AG09309 (cell line): Measurements from ENCODE around the gene UPF3B.

Experiments used
- DNase-seq: peaks from one replicate; pipeline ENCODE4 v3.0.0-alpha.2; 2010; ENCODE audit warnings: low read depth
- H3K4me3 ChIP-seq: 2 replicates; pipeline ENCODE4 v1.5.1; 2011; ENCODE audit warnings: mild to moderate bottlenecking, low read depth, low read length, moderate library complexity; ENCODE audit not compliant: control insufficient read depth
- TF ChIP-seq, protein P1 (sequence below): IDR thresholded peaks from 2 replicates; pipeline ENCODE4 v1.5.1; 2011; ENCODE audit warnings: mild to moderate bottlenecking, low read depth, low read length, inconsistent platforms; ENCODE audit not compliant: insufficient read depth, control insufficient read depth; ENCODE audit errors: missing control alignments

UPF3B gene

DNA sequence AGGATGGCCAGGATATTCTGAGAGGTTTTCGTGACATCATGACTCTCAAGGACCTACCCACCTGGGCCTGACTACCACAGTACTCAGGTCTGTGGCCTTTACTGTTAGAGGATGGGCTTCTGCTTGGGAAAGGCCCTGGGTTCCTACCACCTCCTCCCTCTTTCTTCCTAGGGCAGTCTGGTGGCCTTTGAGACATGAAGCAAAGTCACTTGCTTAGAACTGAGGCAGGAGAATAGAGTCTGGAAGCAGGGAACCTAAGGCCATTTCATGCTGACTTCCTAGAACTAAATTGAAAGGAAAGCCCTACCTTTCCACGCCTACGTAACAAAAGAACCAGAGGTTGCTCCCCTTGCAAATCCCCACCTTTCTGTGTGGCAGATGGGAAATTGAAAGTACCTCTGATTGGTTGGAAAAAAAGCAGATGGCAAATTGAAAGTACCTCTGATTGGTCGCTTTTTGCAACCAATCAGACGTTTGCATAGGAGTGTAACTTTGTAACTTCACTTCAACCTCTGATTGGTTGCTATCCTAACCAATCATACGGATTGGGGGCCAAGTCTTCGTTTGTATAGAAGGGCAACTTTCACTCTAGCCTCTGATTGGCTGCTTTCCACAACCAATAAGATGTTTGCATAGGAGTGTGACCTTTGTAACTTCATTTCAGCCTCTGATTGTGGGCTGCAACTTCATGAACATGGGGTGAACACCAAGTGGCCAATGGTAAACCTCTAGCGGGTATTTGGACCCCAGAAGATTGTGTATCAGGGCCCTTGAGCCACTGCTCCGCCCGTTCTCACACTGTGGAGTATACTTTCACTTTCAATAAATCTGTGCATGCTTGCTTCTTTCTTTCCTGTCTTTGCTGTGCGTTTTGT lies 33.0 kb upstream of the UPF3B start:
- TF ChIP-seq, protein P1, sequence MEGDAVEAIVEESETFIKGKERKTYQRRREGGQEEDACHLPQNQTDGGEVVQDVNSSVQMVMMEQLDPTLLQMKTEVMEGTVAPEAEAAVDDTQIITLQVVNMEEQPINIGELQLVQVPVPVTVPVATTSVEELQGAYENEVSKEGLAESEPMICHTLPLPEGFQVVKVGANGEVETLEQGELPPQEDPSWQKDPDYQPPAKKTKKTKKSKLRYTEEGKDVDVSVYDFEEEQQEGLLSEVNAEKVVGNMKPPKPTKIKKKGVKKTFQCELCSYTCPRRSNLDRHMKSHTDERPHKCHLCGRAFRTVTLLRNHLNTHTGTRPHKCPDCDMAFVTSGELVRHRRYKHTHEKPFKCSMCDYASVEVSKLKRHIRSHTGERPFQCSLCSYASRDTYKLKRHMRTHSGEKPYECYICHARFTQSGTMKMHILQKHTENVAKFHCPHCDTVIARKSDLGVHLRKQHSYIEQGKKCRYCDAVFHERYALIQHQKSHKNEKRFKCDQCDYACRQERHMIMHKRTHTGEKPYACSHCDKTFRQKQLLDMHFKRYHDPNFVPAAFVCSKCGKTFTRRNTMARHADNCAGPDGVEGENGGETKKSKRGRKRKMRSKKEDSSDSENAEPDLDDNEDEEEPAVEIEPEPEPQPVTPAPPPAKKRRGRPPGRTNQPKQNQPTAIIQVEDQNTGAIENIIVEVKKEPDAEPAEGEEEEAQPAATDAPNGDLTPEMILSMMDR, result no peak
- no peak overlapping the region for H3K4me3 ChIP-seq
- DNase-seq, result no peak

DNA sequence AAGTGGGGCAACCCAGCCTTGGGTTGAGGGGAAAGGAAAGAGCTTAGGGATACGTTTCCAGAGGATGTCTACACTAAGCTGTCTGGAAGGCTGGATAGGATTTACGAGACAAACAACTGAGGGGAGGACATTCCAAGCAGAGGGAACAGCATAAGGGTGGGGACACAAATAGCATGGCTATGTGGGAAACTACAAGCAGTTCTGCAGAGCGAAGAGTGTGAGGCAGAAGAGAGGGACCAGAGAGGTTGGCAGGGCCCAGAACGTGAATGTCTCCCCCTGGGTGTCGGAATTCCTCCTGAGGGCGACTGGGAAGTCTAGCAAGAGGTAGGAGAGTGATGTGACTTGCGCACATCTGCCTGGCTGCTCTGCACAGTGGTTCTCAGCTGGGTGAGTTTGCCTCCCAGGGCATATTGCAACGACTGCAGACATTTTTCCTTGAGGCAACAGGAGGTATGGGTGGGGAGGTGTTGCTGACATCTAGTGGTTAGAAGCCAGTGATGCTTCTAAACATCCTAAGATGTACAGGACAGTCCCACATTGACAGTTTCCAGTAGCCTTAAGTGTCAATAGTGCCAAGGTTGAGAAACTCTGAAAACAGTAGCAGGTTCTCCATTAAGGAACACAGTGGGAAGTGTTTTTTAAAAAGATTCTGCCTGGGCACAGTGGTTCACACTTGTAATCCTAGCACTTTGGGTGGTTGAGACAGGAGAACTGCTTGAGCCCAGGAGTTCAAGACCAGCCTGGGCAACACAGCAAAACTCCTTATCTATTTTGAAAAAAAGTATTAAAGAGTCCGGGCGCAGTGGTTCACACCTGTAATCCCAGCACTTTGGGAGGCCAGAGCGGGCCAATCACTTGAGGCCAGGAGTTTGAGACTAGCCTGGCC lies 28.0 kb upstream of the UPF3B start:
- no peak overlapping the region for H3K4me3 ChIP-seq
- TF ChIP-seq, protein P1, result peak; percentile 87
- peak; percentile 14 for DNase-seq

DNA sequence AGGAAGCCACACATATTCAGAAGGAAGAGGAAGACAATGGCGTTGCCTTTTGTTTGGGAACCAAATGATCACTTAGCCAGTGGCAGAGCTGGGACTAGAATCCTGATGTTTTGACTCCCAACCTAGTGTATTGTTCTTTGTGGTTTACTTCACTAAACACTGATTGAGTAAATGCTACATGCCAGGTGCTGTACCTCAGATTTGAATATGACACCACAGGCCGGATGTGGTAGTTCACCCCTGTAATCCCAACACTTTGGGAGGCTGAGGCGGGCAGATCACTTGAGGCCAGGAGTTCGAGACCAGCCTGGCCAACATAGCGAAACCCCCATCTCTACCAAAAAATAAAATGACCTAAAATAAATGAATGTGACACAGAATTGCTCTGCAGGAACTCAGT lies 27.3 kb upstream of the UPF3B start:
- no peak overlapping the region for H3K4me3 ChIP-seq
- TF ChIP-seq, protein P1, result no peak
- no peak for DNase-seq

DNA sequence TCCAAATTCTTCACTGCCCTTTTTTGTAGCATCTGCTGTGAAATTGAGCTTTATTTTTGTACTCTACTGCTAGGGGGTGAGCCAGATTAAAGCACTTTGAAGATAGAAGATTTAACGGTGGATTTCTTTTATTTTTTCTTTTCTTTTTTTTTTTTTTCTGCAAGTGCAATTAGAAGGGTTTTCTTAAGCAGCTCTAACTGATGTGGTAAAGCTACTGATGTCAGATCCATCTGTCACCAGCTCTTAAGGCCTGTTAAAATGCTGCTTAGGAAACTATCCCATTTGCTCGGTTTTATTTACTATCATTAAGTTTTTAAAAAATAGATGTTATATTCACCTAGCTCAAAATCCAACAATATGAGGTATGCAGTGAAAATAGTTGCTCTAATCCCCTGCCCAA lies 26.0 kb upstream of the UPF3B start:
- DNase-seq, result no peak
- TF ChIP-seq, protein P1, result no peak

DNA sequence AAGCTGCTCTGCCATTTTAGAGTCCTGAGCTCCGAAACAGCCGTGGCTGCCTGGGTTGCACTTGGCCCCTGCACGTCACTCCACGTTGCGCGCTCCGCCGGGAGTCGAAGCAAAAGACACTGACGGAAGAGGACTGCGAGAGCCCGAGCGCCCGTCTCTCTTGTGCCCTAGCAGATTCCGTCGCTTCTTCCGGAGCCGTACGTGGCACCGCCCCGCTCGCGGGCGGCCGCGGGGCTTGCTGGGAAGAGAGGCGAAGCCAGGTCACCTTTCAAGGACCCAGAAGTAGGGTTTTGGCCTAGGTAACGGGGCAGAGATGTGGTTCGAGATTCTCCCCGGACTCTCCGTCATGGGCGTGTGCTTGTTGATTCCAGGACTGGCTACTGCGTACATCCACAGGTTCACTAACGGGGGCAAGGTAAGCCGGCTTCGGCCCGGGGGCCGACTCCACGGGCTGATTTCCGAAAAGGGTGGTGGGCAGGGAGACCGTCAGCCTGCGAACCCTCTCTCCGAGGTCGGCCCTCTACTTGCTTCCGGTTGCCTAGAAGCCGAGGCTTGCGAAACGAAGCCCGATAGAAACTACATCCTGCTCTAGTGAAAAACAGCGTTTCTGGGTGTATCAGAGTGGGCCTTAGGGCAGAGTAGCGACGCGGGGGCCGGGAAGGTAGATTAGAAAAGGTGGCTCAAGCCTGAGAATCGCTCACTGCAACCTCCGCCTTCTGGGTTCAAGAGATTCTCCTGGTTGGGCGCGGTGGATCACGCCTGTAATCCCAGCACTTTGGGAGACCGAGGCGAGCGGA lies 19.0 kb upstream of the UPF3B start, which contains the start of the genes NDUFA1 and RNF113A:
Gene NDUFA1, plus strand, starts transcription at position 234 of the 797 bp plus-strand sequence. Its CDS starts 80 bp downstream, at position 314.
Gene RNF113A, minus strand, starts transcription at position 135 of the 797 bp plus-strand sequence. Its CDS starts 120 bp downstream, at position 15.
- peak; percentile 49 for DNase-seq
- TF ChIP-seq, protein P1, result no peak
- H3K4me3 ChIP-seq, result peak within 1 kb of the TSS; percentile 66

More for the DNA sequence above, 26.0 kb upstream of the UPF3B start:
- H3K4me3 ChIP-seq, result no peak overlapping the region

DNA sequence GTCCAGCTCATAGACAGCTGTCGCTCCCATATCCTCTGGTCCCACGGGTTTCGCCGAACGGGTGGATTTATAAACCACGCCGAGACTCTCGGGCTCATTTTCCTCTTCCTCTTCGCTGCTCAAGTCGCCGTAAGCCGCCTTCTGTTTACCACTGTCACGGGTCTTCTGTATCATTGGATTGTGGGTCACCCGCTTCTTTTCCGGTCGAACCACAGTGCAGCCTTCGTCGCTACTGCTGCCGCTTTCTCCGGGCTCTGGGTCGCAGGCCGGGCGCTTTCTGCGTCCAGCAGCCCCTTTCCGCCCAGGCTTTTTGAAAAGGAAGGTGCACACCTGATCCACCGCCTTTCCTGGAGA lies 18.5 kb upstream of the UPF3B start:
- TF ChIP-seq, protein P1, result no peak
- H3K4me3 ChIP-seq, result peak overlapping the region; percentile 66
- DNase-seq, result no peak
